ACC112 (cell line): Measurements from ENCODE around the gene NDUFS1.
A peak's percentile ranks its signal among the peaks of the same experiment; 100 is the strongest.
"Not testable (repeated sequence)": the region's sequence is repeated elsewhere in the genome, so short reads cannot be mapped to it uniquely, and the experiment has no call there.

Source experiments
- H2AFZ ChIP-seq: fragments of 200-600 bp; sonication (generic); one replicate; pipeline ENCODE4 v1.6.0; 2017; ENCODE audit warnings: antibody characterized with exemption, low read length; ENCODE audit not compliant: unreplicated experiment
- H3K27ac ChIP-seq: fragments of 200-600 bp; sonication (generic); 2 replicates; pipeline ENCODE4 v1.5.1; 2014; ENCODE audit warnings: low read depth, mild to moderate bottlenecking, antibody characterized with exemption, low read length, moderate library complexity
- H3K27me3 ChIP-seq: fragments of 200-600 bp; sonication (generic); 2 replicates; pipeline ENCODE4 v1.6.1; 2014; ENCODE audit warnings: mild to moderate bottlenecking, antibody characterized with exemption, low read length, moderate library complexity, mixed read lengths; ENCODE audit not compliant: insufficient read depth
- H3K36me3 ChIP-seq: fragments of 200-600 bp; sonication (generic); 2 replicates; pipeline ENCODE4 v1.6.1; 2016; ENCODE audit warnings: mild to moderate bottlenecking, antibody characterized with exemption, low read length, moderate library complexity, mixed read lengths; ENCODE audit not compliant: insufficient read depth
- H3K4me1 ChIP-seq: fragments of 200-600 bp; sonication (generic); one replicate; pipeline ENCODE4 v1.6.1; 2016; ENCODE audit warnings: low read length, mixed read lengths; ENCODE audit not compliant: insufficient read depth, unreplicated experiment, control insufficient read depth
- H3K4me3 ChIP-seq: fragments of 200-600 bp; sonication (generic); 2 replicates; pipeline ENCODE4 v1.5.1; 2014; ENCODE audit warnings: mild to moderate bottlenecking, low read depth, low read length
- H3K79me2 ChIP-seq: fragments of 200-600 bp; sonication (generic); one replicate; pipeline ENCODE4 v1.6.0; 2016; ENCODE audit warnings: low read length; ENCODE audit not compliant: control insufficient read depth, unreplicated experiment, insufficient read depth

Gene NDUFS1

GRCh38 chr2:206159346-206160124, at the start of gene NDUFS1, which contains the start of gene EEF1B2:
Gene NDUFS1 (minus strand): TSS chr2:206159444. CDS start chr2:206153678, 5,766 bp downstream.
Gene EEF1B2 (plus strand): TSS chr2:206159895. CDS start chr2:206159980, 85 bp downstream.
- H2AFZ ChIP-seq = peak within 1 kb of the TSS; percentile 89
- H3K27me3 ChIP-seq = no peaks in the 10 kb centered on the region
- H3K79me2 ChIP-seq = peaks cover 78% of the 10 kb centered on the region
- peak within 1 kb of the TSS; percentile 95 for H3K4me3 ChIP-seq
- H3K36me3 ChIP-seq = peaks cover 28% of the 10 kb centered on the region
- peaks cover 32% of the 10 kb centered on the region for H3K4me1 ChIP-seq
- H3K27ac ChIP-seq = peak within 1 kb of the TSS; percentile 84

DNA sequence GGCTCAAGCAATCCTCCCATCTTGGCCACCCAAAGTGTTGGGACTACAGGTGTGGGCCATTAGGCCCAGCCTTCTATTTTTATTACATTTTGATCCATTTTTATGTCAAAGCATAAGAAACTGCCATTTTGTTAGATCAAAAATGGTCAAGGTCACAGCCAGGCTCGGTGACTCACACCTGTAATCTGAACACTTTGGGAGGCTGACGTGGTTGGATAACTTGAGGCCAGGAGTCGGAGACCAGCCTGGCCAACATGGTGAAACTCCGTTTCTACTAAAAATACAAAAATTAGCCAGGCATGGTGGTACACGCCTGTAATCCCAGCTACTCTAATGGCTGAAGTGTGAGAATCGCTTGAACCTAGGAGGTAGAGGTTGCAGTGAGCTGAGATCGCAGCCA, 49.7 kb upstream of the NDUFS1 start:
- Histone ChIP-seq H3K79me2 (peaks cover 6% of the 10 kb centered on the region), H3K4me1 (peaks cover 16% of the 10 kb centered on the region), H2AFZ (no peak overlapping the region), H3K27ac (no peak overlapping the region), H3K27me3 (no peaks in the 10 kb centered on the region), H3K4me3 (no peak overlapping the region), H3K36me3 (no peaks in the 10 kb centered on the region)

DNA sequence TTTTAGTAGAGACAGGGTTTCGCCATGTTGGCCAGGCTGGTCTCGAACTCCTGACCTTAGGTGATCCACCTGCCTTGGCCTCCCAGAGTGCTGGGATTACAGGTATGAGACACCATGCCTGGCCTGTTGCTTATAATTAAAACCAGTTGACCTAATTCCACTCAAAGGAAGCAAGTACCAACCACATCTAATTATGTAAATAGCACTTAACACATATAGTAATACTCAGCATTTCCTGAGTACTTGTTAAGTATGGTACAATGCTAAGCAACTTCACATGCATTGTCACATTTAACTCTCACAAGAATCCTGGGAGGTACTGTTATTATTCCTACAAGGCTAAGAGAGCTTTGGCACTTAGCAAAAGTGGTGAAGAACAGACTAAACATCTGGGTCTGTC, 48.1 kb upstream of the NDUFS1 start:
- not testable (repeated sequence) for H3K4me3 ChIP-seq, H3K79me2 ChIP-seq, H3K36me3 ChIP-seq, H2AFZ ChIP-seq, H3K27ac ChIP-seq, H3K27me3 ChIP-seq
- H3K4me1 ChIP-seq = peaks cover 13% of the 10 kb centered on the region

DNA sequence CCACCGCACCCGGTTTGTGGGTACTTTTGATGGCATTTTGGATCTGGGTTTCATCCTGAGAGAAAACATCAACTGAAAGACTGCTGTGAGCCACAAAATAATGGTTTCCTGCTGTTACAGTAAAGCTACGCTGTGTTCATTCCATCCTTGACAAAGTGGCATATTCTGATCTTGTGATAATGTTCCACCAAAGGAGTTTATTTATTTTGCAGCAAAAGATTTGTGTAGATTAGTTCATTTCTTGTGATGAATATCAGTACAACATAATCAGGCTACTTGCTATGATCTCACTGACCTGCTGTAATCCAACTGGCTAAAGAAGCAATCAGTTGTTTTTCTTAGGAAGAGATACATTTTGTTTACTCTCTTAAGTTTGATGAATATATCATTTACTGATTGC, 45.5 kb upstream of the NDUFS1 start:
- Histone ChIP-seq H3K4me3 (no peak overlapping the region), H3K27ac (no peak overlapping the region), H2AFZ (no peak overlapping the region), H3K36me3 (no peaks in the 10 kb centered on the region), H3K27me3 (no peaks in the 10 kb centered on the region), H3K4me1 (no peaks in the 10 kb centered on the region), H3K79me2 (no peaks in the 10 kb centered on the region)

GRCh38 chr2:206203331-206203730, 44.1 kb upstream of the NDUFS1 start:
- no peak overlapping the region for H3K4me3 ChIP-seq
- no peak overlapping the region for H3K27ac ChIP-seq
- H3K36me3 ChIP-seq = no peaks in the 10 kb centered on the region
- no peaks in the 10 kb centered on the region for H3K79me2 ChIP-seq
- H3K4me1 ChIP-seq = peaks cover 7% of the 10 kb centered on the region
- H2AFZ ChIP-seq = no peak overlapping the region
- no peaks in the 10 kb centered on the region for H3K27me3 ChIP-seq

GRCh38 chr2:206202446-206202845, 43.2 kb upstream of the NDUFS1 start:
- Histone ChIP-seq H3K4me1 (peaks cover 9% of the 10 kb centered on the region), H3K4me3 (no peak overlapping the region), H3K79me2 (no peaks in the 10 kb centered on the region), H3K27ac (no peak overlapping the region), H3K27me3 (no peaks in the 10 kb centered on the region), H2AFZ (no peak overlapping the region), H3K36me3 (no peaks in the 10 kb centered on the region)

- no peak overlapping the region for H2AFZ ChIP-seq
- H3K4me1 ChIP-seq = peaks cover 9% of the 10 kb centered on the region
- H3K79me2 ChIP-seq = no peaks in the 10 kb centered on the region
- H3K4me3 ChIP-seq = no peak overlapping the region
- no peaks in the 10 kb centered on the region for H3K36me3 ChIP-seq
- no peaks in the 10 kb centered on the region for H3K27me3 ChIP-seq
- no peak overlapping the region for H3K27ac ChIP-seq
Measured at GRCh38 chr2:206201075-206201848, 42.0 kb upstream of the NDUFS1 start.

DNA sequence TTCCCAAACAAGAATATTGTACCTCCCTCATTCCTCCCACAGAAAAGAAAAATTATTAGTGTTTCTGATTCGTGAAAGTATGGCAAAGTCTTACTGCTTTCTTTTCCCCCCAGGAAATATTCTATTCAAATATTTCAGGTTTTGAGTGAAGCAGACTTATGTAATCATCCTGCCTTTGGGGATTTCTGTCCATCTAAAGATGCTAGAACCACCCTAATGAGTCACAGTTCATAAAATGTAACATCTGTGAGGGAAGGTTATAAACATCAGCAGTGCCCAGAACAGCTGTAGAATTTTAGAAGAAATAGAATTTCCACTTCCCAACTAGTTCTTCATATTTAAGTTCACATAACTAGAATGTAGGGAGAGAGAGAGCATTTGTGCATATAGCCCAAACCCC, 39.4 kb upstream of the NDUFS1 start:
- no peaks in the 10 kb centered on the region for H3K79me2 ChIP-seq
- H3K36me3 ChIP-seq = no peaks in the 10 kb centered on the region
- H3K27me3 ChIP-seq = no peaks in the 10 kb centered on the region
- H2AFZ ChIP-seq = no peak overlapping the region
- H3K4me1 ChIP-seq = peaks cover 9% of the 10 kb centered on the region
- no peak overlapping the region for H3K27ac ChIP-seq
- H3K4me3 ChIP-seq = no peak overlapping the region

GRCh38 chr2:206193671-206194357, 34.6 kb upstream of the NDUFS1 start:
- Histone ChIP-seq H3K36me3 (no peaks in the 10 kb centered on the region), H2AFZ (no peak overlapping the region), H3K4me1 (peaks cover 8% of the 10 kb centered on the region), H3K27me3 (no peaks in the 10 kb centered on the region), H3K79me2 (no peaks in the 10 kb centered on the region), H3K4me3 (no peak overlapping the region), H3K27ac (no peak overlapping the region)

DNA sequence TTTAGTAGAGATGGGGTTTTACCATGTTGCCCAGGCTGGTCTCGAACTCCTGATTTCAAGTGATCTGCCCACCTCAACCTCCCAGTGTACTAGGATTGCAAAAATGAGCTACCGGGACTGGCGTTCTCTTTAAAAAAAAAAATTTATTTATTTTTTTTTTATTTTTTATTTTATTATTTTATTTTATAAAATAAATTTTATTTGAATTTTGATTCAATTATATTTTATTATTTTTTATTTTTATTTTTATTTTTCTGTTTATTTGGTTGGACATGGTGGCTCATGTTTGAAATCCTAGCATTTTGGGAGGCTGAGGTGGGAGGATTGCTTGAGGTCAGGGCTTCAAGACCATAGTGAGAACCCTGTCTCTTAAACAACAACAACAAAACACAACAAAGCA, 32.9 kb upstream of the NDUFS1 start:
- Histone ChIP-seq H2AFZ (no peak overlapping the region), H3K4me1 (no peaks in the 10 kb centered on the region), H3K4me3 (no peak overlapping the region), H3K27ac (no peak overlapping the region), H3K79me2 (no peaks in the 10 kb centered on the region), H3K27me3 (no peaks in the 10 kb centered on the region), H3K36me3 (no peaks in the 10 kb centered on the region)
